Motor neuron (in vitro differentiated cells): ENCODE measurements around the gene PTPRK. TPM values are rescaled to one million over a fixed set of nuclear protein-coding genes. Genes with fewer than 3 reads are reported as not detected.
A peak's percentile ranks its signal among the peaks of the same experiment; 100 is the strongest.

Experiments
- ATAC-seq, 8 experiments: fragments of 200-7000 bp; cut with Tn5 transposase; replicated peaks in 6 of 8; 2 replicates each; pipeline ENCODE4 v1.8.0; 2021; ENCODE audit warnings: mild to moderate bottlenecking in 8 of 8, moderate library complexity in 8 of 8
- H3K27ac ChIP-seq, 2 donors: fragments of 250-450 bp; sonication (Bioruptor Pico); 2 replicates each; pipeline ENCODE4 v1.9.0; 2021; ENCODE audit warnings: antibody characterized with exemption in 2 of 2, mild to moderate bottlenecking in 2 of 2, moderate library complexity in 1 of 2
- H3K4me1 ChIP-seq, 2 donors: fragments of 250-450 bp; sonication (Bioruptor Pico); replicated peaks in 1 of 2; 2 replicates each; pipeline ENCODE4 v1.6.1; 2021; ENCODE audit warnings: antibody characterized with exemption in 2 of 2, mild to moderate bottlenecking in 2 of 2, moderate library complexity in 1 of 2
- H3K4me3 ChIP-seq, 5 donors: fragments of 250-450 bp; sonication (Bioruptor Pico); 2 replicates each; pipeline ENCODE4 v1.9.0; 2021; ENCODE audit warnings: antibody characterized with exemption in 5 of 5, mild to moderate bottlenecking in 5 of 5, moderate library complexity in 4 of 5
- WGBS, 10 experiments: fragments of 450-650 bp; shearing (Covaris generic); methylation state at CpG; one replicate each; pipeline ENCODE4 v1.0.0; 2022; 5-methylcytosine and 5-hydroxymethylcytosine counted together
- in situ Hi-C, 9 experiments: fragments of 400-800 bp; cut with MboI; loops; one replicate each; pipeline ENCODE4 v1.15.0; 2021; ENCODE audit warnings: low sequenced_read_pairs in 9 of 9, low pct_unique_long_range_greater_than_20kb in 2 of 9; ENCODE audit not compliant: unreplicated experiment in 9 of 9
- total RNA-seq, 8 experiments: library from RNA; unstranded; fragments of 300-600 nt; gene quantifications; 2 replicates each; pipeline versions ENCODE4 v1.2.3 to v1.2.4, GENCODE V29; 2022

The PTPRK gene
- total RNA-seq, 8 experiments from 2014 or later, result 14.4 to 93.9 (median 26.3) TPM

DNA sequence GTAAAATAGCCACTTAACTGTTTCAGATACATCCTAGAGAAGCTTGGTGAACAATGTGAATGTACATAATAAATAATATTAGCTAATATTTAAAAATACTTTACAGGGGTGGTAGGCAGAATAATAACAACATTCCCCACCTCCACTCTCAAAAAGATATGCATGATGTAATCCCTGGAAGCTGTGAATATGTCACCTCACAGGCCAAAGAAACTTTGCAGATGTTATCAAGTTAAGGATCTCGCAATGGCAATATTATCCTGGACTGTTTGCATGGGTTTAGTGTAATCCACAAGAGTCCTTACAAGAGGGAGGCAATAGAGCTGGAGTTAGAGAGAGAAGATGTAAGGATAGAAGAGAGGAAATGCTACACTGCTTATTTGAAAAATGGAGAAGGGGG lies 7.0 kb upstream of the PTPRK start:
- H3K4me1 ChIP-seq, result peaks cover 3 to 7% of the 10 kb centered on the region in 2 donors
- in situ Hi-C loops, result no loop called here
- no peak overlapping the region for H3K4me3 ChIP-seq
- ATAC-seq, result peak in 1 of 8 experiments; percentile 28
- 0 to 100% (median 85%) methylated on average over 1 of the region's 1 CpG; no CpG with 5 or more reads in 2 of the 10 experiments for WGBS, 10 experiments
- H3K27ac ChIP-seq, result no peak overlapping the region

GRCh38 chr6:128526152-128526914 lies 5.9 kb upstream of the PTPRK start:
- peak in 1 of 8 experiments; percentile 91 for ATAC-seq
- H3K27ac ChIP-seq, result no peak overlapping the region
- H3K4me3 ChIP-seq, result no peak overlapping the region
- in situ Hi-C loops, result no loop called here
- peaks cover 3 to 4% of the 10 kb centered on the region in 2 donors for H3K4me1 ChIP-seq
- 16 to 100% (median 81%) methylated on average over 2 to 5 of the region's 5 CpGs for WGBS, 10 experiments

DNA sequence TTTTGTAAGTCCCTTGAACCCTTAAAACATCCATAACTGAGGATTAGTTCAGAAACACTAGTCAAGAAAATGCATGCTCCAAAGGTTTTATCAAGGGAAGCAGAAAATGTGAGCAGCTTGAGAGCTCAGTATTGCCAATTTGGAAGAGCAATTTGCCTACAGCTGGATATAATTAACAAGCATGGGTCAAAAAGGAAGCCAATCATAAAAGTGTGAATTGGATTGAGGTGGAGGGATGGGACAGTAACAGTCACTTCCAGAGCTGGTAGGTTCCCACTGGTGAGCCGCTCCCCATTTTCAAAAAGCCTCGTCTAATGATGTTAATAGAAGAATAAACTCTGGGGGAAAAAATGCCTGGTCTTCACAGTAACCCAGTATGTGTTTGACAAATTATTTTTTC lies 5.0 kb upstream of the PTPRK start:
- H3K4me3 ChIP-seq, result no peak overlapping the region
- WGBS, 10 experiments, result 49 to 100% (median 80%) methylated on average over 1 to 2 of the region's 2 CpGs; no CpG with 5 or more reads in 5 of the 10 experiments
- H3K27ac ChIP-seq, result no peak overlapping the region
- peaks cover 3 to 7% of the 10 kb centered on the region in 2 donors for H3K4me1 ChIP-seq
- no peak for ATAC-seq
- in situ Hi-C loops, result no loop called here

DNA sequence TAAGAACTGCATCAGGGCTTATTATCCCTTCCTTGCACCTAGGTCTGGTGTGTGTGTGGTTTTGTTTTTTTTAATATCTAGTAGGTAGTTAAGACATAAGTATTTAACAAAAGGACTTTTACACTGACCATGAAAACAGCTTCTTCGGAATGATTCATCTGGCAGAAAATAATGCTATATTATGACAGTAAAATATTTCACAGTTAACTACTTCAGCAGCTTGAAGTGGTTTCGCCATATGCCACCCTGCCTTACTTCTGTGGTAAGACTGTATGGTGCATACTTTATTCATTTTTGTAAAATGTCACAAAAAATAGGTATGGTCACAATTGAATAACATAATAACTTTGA lies 858 bp upstream of the PTPRK start:
- peaks cover 6 to 13% of the 10 kb centered on the region in 2 donors for H3K4me1 ChIP-seq
- in situ Hi-C loops, result loop anchor here in 2 of 9 experiments (25.0 kb wide), 2 partner anchors 184 to 784 kb away; no protein-coding TSS in a partner anchor
- no peak overlapping the region for H3K27ac ChIP-seq
- no peak for ATAC-seq
- H3K4me3 ChIP-seq, result peak overlapping the region; percentile 60 to 78 (median 67)
- 8 to 100% (median 70%) methylated on average over 1 to 2 of the region's 2 CpGs; no CpG with 5 or more reads in 1 of the 10 experiments for WGBS, 10 experiments

DNA sequence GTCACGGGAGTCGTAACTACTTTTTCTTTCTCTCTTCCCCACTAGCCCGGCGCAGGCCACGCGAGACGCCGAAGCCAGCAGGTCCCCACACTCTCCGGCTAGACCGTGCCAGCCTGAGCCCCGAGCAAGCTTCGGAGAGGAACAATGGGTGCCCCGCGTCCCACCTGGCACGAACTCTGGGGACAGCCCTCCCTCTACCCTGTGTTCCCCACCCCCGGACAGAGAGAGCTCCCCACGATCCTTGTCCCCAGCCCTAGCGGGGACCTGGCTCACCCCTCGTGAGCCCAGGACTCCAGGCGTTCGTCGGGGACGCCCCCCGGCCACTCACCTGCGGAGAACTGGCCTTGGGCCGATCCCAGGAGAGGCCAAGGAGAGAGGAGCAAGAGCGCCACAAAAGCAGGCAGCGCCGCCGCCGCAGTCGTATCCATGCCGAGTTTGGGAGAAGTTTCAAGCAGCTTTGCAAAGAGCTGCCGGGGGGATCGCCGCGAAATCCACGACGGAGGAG lies 416 bp downstream of the PTPRK start:
- peak; percentile 35 to 57 (median 52) for ATAC-seq
- H3K4me1 ChIP-seq, result peaks cover 10 to 16% of the 10 kb centered on the region in 2 donors
- peak overlapping the region in 1 of 2 donors; percentile 45 for H3K27ac ChIP-seq
- peak overlapping the region; percentile 60 to 78 (median 67) for H3K4me3 ChIP-seq
- in situ Hi-C loops, result loop anchor here in 2 of 9 experiments (25.0 kb wide), 2 partner anchors 183 to 783 kb away; no protein-coding TSS in a partner anchor
- WGBS, 10 experiments, result 0% methylated on average over 2 to 3 of the region's 39 CpGs; no CpG with 5 or more reads in 8 of the 10 experiments

- in situ Hi-C loops, result loop anchor here in 2 of 9 experiments (25.0 kb wide), 2 partner anchors 182 to 782 kb away; no protein-coding TSS in a partner anchor
- WGBS, 10 experiments, result 0 to 3% (median 0%) methylated on average over 1 to 23 of the region's 46 CpGs; no CpG with 5 or more reads in 4 of the 10 experiments
- peaks cover 8 to 16% of the 10 kb centered on the region in 2 donors for H3K4me1 ChIP-seq
- peak overlapping the region in 1 of 2 donors; percentile 11 for H3K27ac ChIP-seq
- ATAC-seq, result peak; percentile 17 to 44 (median 34)
- peak overlapping the region; percentile 60 to 78 (median 67) for H3K4me3 ChIP-seq
These were observed 1.1 kb downstream of the PTPRK start for GRCh38 chr6:128519132-128519930.

- in situ Hi-C loops, result loop anchor here in 2 of 9 experiments (25.0 kb wide), 2 partner anchors 181 to 781 kb away; no protein-coding TSS in a partner anchor
- peak overlapping the region; percentile 60 to 78 (median 67) for H3K4me3 ChIP-seq
- peaks cover 8 to 16% of the 10 kb centered on the region in 2 donors for H3K4me1 ChIP-seq
- WGBS, 10 experiments, result 6 to 45% (median 12%) methylated on average over 3 to 13 of the region's 21 CpGs; no CpG with 5 or more reads in 1 of the 10 experiments
- no peak for ATAC-seq
- no peak overlapping the region for H3K27ac ChIP-seq
These were observed 1.8 kb downstream of the PTPRK start for GRCh38 chr6:128518434-128519131.

- WGBS, 10 experiments, result 83 to 100% (median 89%) methylated on average over 1 to 2 of the region's 2 CpGs; no CpG with 5 or more reads in 1 of the 10 experiments
- in situ Hi-C loops, result loop anchor here in 2 of 9 experiments (25.0 kb wide), 2 partner anchors 180 to 780 kb away; no protein-coding TSS in a partner anchor
- Histone ChIP-seq H3K27ac (no peak overlapping the region), H3K4me3 (no peak overlapping the region), H3K4me1 (peaks cover 8 to 16% of the 10 kb centered on the region in 2 donors)
- no peak for ATAC-seq
These were observed 3.3 kb downstream of the PTPRK start for GRCh38 chr6:128517124-128517523.

GRCh38 chr6:128516514-128516898 lies 3.9 kb downstream of the PTPRK start:
- ATAC-seq, result no peak
- in situ Hi-C loops, result loop anchor here in 2 of 9 experiments (25.0 kb wide), 2 partner anchors 179 to 779 kb away; no protein-coding TSS in a partner anchor
- 0 to 57% (median 18%) methylated on average over 1 of the region's 1 CpG; no CpG with 5 or more reads in 4 of the 10 experiments for WGBS, 10 experiments
- Histone ChIP-seq H3K4me1 (peaks cover 8 to 16% of the 10 kb centered on the region in 2 donors), H3K27ac (no peak overlapping the region), H3K4me3 (no peak overlapping the region)

- in situ Hi-C loops, result loop anchor here in 2 of 9 experiments (25.0 kb wide), 2 partner anchors 179 to 779 kb away; no protein-coding TSS in a partner anchor
- H3K27ac ChIP-seq, result no peak overlapping the region
- 39 to 87% (median 70%) methylated on average over 2 to 6 of the region's 6 CpGs for WGBS, 10 experiments
These were observed 4.6 kb downstream of the PTPRK start for GRCh38 chr6:128515550-128516513.

GRCh38 chr6:128513878-128514277 lies 6.5 kb downstream of the PTPRK start:
- in situ Hi-C loops, result loop anchor here in 2 of 9 experiments (25.0 kb wide), 2 partner anchors 177 to 777 kb away; no protein-coding TSS in a partner anchor
- Histone ChIP-seq H3K4me3 (no peak overlapping the region), H3K27ac (no peak overlapping the region), H3K4me1 (peaks cover 8 to 13% of the 10 kb centered on the region in 2 donors)
- WGBS, 10 experiments, result 80 to 100% (median 95%) methylated on average over 1 to 3 of the region's 3 CpGs; no CpG with 5 or more reads in 4 of the 10 experiments
- ATAC-seq, result no peak

More at GRCh38 chr6:128515550-128516513, 4.6 kb downstream of the PTPRK start:
- H3K4me1 ChIP-seq, result peaks cover 8 to 13% of the 10 kb centered on the region in 2 donors
- no peak for ATAC-seq
- no peak overlapping the region for H3K4me3 ChIP-seq
